Measurements from ENCODE around the gene SIRPB2. TPM values are rescaled to one million over a fixed set of nuclear protein-coding genes. Genes with fewer than 3 reads are reported as not detected.

Gene SIRPB2
- total and polyA plus RNA-seq, 10 of the 15 experiments (the other 5 are each of a cell fraction or from before 2014, with no cell fraction given): not detected

DNA sequence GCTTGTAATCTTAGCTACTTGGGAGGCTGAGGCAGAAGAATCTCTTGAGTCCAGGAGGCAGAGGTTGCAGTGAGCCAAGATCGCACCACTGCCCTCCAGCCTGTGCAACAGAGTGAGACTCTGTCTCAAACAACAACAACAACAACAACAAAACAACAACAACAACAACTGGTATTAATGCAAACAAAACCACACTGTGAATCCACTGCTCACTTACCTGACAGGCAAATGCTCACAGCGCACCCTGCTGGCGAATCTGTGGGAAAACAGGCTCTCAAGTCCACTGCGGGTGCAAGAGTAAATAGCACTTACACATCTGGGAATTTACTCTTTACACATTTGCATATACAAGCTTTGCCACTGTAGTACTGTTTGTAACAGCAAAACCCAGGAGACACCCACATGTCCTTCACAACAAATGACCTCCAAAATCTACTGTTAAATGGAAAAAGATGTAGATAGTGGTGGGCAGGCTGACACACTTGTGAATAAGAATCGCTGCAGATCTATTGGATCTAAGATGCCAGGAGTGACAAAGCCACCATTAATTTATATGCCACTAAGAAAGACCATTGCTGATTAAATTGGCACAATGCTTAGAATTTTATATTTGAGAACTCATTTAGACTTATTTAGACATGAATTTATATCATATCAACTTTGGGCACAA lies 53.9 kb downstream of the SIRPB2 start (continued):
- TF ChIP-seq KLF5 (IDR thresholded peaks at IDR 0.05; ENCODE audit: partially characterized antibody) (no peak), FOXK2 (IDR thresholded peaks at IDR 0.05) (peak; percentile 51; the same call in 1 of the 2 replicates), TCF3 (IDR thresholded peaks at IDR 0.05; ENCODE audit: borderline replicate concordance, insufficient read depth, low read depth, low read length) (no peak), NR2F1 (conservative IDR thresholded peaks at IDR 0.05) (no peak), SP1 (IDR thresholded peaks at IDR 0.05; ENCODE audit: low read depth, low read length) (no peak), RFX5 (IDR thresholded peaks at IDR 0.05; ENCODE audit: low read depth, low read length) (no peak), NFIC (IDR thresholded peaks at IDR 0.05; ENCODE audit: low read depth, low read length) (no peak), SIN3A (IDR thresholded peaks at IDR 0.05; ENCODE audit: low read depth, low read length) (no peak), IRF4 (IDR thresholded peaks at IDR 0.05; ENCODE audit: low read depth, low read length) (0 out of 2 replicates have a peak, but pooled peaks have one; percentile 48), PAX5 (IDR thresholded peaks at IDR 0.05; ENCODE audit: borderline replicate concordance, low read depth, low read length) (no peak), EGR1 (IDR thresholded peaks at IDR 0.05; ENCODE audit: borderline replicate concordance in 1 of 2, low read depth in 2 of 2, low read length in 2 of 2) (no peak), ASH2L (IDR thresholded peaks at IDR 0.05; ENCODE audit: borderline replicate concordance, low read depth) (no peak), SPI1 (IDR thresholded peaks at IDR 0.05; ENCODE audit: borderline replicate concordance, insufficient read depth, low read depth, low read length) (no peak), RCOR1 (conservative IDR thresholded peaks at IDR 0.05; ENCODE audit: low read depth, low read length) (no peak), RAD21 (IDR thresholded peaks at IDR 0.05; ENCODE audit: insufficient read depth, low read depth, low read length) (peak; percentile 91), BMI1 (IDR thresholded peaks at IDR 0.05; ENCODE audit: borderline replicate concordance) (no peak), RUNX3 (IDR thresholded peaks at IDR 0.05; ENCODE audit: low read length) (peak; percentile 64), BACH1 (IDR thresholded peaks at IDR 0.05; ENCODE audit: borderline replicate concordance) (no peak), CHD2 (IDR thresholded peaks at IDR 0.05; ENCODE audit: borderline replicate concordance, low read depth, low read length) (no peak), ESRRA (IDR thresholded peaks at IDR 0.05; ENCODE audit: low read length) (no peak), HDGF (IDR thresholded peaks at IDR 0.05) (peak; percentile 77; the same call in 1 of the 2 replicates), FOXM1 (IDR thresholded peaks at IDR 0.05; ENCODE audit: low read depth, low read length) (no peak), TCF7 (IDR thresholded peaks at IDR 0.05; ENCODE audit: borderline replicate concordance) (no peak), SUZ12 (IDR thresholded peaks at IDR 0.05; ENCODE audit: unreplicated experiment) (no peak), ETV6 (conservative IDR thresholded peaks at IDR 0.05 in 1 of 2, IDR thresholded peaks at IDR 0.05 in 1 of 2; ENCODE audit: borderline replicate concordance in 1 of 2, low read depth in 1 of 2) (no peak), ZNF622 (IDR thresholded peaks at IDR 0.05) (no peak)
- TF ChIP-seq, protein P1, sequence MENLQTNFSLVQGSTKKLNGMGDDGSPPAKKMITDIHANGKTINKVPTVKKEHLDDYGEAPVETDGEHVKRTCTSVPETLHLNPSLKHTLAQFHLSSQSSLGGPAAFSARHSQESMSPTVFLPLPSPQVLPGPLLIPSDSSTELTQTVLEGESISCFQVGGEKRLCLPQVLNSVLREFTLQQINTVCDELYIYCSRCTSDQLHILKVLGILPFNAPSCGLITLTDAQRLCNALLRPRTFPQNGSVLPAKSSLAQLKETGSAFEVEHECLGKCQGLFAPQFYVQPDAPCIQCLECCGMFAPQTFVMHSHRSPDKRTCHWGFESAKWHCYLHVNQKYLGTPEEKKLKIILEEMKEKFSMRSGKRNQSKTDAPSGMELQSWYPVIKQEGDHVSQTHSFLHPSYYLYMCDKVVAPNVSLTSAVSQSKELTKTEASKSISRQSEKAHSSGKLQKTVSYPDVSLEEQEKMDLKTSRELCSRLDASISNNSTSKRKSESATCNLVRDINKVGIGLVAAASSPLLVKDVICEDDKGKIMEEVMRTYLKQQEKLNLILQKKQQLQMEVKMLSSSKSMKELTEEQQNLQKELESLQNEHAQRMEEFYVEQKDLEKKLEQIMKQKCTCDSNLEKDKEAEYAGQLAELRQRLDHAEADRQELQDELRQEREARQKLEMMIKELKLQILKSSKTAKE (IDR thresholded peaks at IDR 0.05; ENCODE audit: low read depth, poor library complexity, severe bottlenecking): no peak
- TF ChIP-seq, protein P2, sequence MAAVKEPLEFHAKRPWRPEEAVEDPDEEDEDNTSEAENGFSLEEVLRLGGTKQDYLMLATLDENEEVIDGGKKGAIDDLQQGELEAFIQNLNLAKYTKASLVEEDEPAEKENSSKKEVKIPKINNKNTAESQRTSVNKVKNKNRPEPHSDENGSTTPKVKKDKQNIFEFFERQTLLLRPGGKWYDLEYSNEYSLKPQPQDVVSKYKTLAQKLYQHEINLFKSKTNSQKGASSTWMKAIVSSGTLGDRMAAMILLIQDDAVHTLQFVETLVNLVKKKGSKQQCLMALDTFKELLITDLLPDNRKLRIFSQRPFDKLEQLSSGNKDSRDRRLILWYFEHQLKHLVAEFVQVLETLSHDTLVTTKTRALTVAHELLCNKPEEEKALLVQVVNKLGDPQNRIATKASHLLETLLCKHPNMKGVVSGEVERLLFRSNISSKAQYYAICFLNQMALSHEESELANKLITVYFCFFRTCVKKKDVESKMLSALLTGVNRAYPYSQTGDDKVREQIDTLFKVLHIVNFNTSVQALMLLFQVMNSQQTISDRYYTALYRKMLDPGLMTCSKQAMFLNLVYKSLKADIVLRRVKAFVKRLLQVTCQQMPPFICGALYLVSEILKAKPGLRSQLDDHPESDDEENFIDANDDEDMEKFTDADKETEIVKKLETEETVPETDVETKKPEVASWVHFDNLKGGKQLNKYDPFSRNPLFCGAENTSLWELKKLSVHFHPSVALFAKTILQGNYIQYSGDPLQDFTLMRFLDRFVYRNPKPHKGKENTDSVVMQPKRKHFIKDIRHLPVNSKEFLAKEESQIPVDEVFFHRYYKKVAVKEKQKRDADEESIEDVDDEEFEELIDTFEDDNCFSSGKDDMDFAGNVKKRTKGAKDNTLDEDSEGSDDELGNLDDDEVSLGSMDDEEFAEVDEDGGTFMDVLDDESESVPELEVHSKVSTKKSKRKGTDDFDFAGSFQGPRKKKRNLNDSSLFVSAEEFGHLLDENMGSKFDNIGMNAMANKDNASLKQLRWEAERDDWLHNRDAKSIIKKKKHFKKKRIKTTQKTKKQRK (IDR thresholded peaks at IDR 0.05; ENCODE audit: low read depth, low read length): no peak

Data from GM12878 (cell line).